HG02840 (cell line): Measurements from ENCODE around the gene HLTF.

Experiments used
- ATAC-seq: cut with Tn5 transposase; IDR thresholded peaks from one replicate; pipeline ENCODE4 v1.9.1; 2021; ENCODE audit warnings: mild to moderate bottlenecking, moderate library complexity, moderate number of reproducible peaks; ENCODE audit not compliant: unreplicated experiment, low FRiP score

HLTF gene

GRCh38 chr3:149087208-149087607, 875 bp upstream of the HLTF start:
- ATAC-seq, result no peak

DNA sequence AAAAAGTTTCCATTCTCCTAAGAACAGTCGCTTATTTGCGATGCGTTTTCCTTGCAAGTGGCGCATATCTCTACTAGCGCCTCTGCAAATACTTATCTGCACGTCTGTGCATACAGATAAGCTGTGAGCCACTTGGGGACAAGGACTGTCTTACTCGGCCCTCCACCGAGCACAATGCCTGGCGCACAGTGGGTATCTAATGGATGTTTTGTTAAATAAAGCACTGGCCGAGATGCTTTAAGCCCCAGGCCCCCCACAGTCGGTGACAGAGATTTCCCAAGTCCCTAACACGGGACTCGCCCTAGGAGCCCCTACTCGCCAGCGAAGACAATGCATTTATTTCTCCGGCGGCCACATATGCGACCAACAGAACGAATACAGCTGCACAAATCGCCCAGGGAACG, 503 bp downstream of the HLTF start:
- ATAC-seq, result peak; percentile 28

DNA sequence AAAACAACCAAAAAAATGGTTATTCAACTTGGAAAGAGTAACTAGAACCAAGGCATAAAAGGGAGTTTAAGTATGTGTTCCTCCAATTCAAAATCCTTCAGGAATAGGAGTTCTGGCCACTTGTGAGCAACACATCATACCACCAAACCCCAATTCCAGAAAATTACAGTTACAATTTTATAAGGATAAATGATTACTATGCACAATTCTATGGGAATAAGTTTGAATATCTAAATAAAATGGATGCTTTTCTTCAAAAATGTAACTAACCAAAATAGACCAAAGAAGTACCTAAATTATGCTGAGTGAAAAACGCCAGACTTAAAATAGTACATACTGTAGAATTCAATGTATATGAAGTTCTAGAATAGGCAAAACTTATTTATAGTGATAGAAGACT, 4.6 kb downstream of the HLTF start:
- no peak for ATAC-seq

DNA sequence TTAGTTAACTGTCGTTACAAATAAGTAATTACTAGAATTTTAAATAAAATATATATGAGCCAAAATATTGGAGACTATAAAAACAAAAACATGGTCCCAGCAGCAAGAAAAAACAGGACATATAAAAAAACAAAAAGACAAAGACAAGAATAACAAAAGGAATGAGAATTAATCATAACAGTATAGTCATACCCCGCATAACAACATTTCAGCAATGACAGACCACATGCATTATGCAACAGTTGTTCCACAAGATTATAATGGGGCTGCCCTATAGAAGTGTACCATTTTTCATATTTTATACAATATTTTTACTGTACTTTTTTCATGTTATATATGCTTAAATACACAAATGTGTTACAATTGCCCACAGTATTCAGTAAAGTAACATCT, 5.6 kb downstream of the HLTF start:
- ATAC-seq, result no peak

GRCh38 chr3:149080011-149080698, 6.2 kb downstream of the HLTF start:
- no peak for ATAC-seq

- ATAC-seq, result no peak
Measured at GRCh38 chr3:149077628-149078027, 8.7 kb downstream of the HLTF start.

DNA sequence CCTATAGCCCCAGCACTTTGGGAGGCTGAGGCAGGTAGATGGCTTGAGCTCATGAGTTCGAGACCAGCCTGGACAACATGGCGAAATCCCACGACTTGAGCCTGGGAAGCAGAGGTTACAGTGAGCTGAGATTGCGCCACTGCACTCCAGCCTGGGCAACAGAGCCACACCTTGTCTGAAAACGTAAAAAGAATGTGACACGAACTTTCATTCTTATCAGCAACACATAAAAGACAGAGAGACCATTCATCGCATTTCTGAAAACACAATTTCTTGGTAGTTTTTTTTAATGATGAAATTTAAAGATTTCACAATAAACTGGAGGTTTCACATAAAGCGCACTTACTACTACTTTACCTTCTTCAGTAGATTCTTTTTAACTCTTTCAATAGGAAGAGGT, 18.4 kb downstream of the HLTF start:
- no peak for ATAC-seq

DNA sequence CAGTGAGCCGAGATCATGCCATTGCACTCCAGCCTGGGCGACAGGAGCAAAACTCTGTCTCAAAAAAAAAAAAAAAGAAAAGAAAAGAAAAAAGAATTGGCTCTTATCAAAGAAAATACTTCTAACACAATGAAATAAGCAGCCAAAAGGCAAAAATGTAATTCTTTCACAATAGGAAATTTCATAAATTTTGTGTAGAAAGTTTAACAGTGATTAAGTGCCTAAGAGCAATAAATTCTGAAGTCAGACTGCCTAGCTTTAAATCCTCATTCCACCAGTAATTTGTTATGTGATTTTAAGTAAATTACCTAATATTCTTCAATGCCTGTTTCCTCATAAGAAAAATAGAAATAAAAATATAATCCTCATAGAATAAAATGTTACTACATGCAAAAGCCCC, 24.6 kb downstream of the HLTF start:
- ATAC-seq, result no peak

- ATAC-seq, result no peak
Measured at GRCh38 chr3:149058602-149059001, 27.7 kb downstream of the HLTF start.

DNA sequence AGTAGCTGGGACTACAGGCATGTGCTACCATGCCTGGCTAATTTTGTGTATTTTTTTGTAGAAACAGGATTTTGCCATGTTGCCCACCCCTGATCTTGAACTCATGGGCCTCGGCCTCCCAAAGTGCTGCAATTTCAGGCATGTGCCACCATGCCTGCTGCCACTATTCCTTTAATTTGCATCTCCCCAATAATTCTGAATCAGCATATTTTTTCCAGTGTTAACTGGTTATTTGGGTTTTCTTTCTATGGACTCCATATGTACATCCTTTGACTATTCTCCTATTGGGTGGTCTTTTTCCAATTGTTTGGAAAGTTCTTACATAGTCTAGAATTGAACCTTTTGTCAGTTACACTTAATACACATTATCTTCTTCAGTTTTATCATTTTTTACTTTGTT, 28.1 kb downstream of the HLTF start:
- ATAC-seq, result no peak

DNA sequence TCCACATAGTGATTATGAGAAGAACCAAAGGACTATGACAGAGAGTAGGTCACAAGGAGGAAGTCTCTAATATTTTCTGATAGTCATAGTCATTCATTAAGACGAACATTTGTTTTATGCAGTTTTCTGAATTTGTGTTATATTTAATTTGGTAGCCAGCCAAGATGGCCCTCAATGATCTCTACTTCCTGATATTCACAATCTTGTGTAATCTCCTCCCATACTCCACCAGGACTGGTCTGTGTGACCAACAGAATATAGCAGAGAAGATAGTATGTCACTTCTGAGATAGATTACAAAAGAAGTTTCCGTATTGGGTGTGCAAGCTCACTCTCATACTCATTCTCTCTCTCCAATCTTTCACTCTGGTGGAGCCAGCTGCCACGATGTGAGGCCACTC, 30.8 kb downstream of the HLTF start:
- ATAC-seq, result no peak

DNA sequence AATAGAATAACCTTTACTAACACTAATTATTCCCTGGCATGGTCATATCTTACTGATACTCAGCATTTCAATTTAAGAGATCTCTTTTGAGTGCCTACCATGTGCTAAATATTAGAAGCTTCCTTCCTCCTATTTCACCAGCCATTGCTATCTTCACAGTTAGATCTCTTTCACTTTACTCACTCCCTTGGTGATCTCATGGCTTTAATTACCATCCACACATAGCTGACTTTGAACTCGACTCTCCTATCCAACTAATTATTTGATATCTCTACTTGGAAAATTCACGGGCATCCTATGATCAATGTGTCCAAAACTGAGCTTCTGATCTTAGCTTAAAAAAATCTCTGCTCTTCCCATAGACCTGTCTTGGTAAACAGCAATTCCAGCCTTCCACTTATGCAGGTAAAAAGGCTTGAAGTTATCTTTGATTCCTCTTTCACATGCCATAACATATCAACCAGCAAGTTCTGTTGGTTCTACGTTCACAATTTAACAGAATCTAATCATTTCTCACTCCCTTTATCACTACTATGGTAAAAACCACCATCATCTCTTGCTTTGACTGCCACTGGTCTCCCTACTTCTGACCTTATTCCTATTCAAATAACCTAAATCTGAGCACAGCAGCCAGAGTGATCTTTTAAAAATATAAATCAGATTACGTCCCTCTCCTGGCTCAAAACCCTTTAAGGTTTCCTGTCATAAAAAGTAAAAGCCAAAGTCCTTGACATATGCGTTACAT, 41.8 kb downstream of the HLTF start:
- ATAC-seq, result no peak

DNA sequence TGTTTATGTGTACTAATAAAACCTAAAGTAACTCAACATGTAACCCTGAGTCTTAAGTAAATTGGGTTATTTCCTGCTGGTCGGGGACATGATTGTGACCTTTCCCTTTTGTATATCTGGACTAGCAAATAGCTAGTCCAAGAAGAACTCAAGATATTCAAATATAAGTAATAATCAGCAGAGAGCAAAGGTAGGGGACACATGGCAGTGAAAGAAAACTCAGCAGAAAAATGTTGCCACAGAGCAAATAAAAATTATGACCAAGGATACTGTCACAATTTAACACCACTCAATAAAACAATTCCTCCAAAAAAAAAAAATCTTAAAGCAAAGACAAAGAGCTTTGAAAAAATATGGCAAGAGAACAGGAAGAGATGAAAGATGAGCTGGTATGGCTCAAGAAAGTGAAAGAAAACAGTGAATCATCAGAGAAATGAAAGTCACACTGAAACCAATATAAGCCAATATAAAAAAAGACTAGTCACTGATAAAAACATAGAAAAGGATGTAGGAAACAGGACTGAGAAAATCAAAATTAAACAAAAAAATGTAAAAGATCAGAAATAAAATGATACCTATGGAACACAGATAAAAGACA, 43.4 kb downstream of the HLTF start:
- ATAC-seq, result no peak

DNA sequence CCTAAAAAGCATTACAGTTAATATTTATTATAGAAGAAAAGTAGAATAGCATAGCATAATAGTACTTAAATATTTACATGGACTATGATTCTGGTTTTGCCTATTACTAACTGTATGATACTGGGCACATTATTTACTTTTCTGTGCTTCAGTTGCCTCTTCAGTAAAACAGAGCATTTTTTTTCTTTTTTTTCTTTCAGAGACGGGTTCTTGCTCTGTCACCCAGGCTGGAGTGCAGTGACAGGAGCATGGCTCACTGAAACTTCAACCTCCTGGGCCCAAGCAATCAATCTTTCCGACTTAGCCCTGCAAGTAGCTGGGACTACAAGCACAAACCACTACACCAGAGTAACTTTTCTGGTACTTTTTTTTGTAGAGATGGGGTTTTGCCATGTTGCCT, 48.0 kb downstream of the HLTF start:
- no peak for ATAC-seq

GRCh38 chr3:149037684-149038083, 48.6 kb downstream of the HLTF start:
- no peak for ATAC-seq

DNA sequence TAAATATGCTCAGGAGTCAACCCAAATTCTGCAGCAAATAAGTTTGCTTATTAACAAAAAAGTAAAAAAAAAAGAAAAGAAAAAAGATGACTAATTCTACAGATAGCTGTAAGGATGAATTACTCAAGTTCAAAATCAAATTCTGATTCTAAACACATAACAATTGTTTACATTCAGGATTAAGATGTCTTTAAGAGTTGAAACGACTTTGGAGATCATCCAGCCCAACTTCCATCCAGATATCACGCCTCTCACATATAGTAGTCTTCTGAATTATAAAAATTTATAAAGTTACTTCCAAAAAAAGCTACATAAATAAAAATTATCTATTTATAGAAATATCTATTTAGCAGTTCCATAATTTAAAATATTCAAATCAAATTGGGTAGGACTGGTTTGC, 55.2 kb downstream of the HLTF start:
- ATAC-seq, result no peak

GRCh38 chr3:149026718-149027117, 59.6 kb downstream of the HLTF start:
- ATAC-seq, result no peak

DNA sequence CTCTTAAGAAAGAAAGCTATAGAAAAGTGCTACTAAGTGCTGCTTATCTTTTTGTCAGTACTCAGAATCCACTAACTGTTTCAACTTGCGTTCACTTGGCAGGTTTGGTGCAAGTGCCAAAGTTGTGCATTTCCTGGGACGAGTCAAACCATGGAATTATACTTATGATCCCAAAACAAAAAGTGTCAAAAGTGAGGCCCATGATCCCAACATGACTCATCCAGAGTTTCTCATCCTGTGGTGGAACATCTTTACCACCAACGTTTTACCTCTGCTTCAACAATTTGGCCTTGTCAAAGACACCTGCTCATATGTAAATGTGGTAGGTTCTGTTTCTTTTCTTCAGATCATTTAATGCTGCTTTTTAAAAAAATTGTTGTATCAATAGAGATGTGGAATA, 62.4 kb downstream of the HLTF start:
- ATAC-seq, result no peak

GRCh38 chr3:149021830-149022229, 64.5 kb downstream of the HLTF start:
- ATAC-seq, result no peak

GRCh38 chr3:149020839-149021252, 65.5 kb downstream of the HLTF start:
- no peak for ATAC-seq

DNA sequence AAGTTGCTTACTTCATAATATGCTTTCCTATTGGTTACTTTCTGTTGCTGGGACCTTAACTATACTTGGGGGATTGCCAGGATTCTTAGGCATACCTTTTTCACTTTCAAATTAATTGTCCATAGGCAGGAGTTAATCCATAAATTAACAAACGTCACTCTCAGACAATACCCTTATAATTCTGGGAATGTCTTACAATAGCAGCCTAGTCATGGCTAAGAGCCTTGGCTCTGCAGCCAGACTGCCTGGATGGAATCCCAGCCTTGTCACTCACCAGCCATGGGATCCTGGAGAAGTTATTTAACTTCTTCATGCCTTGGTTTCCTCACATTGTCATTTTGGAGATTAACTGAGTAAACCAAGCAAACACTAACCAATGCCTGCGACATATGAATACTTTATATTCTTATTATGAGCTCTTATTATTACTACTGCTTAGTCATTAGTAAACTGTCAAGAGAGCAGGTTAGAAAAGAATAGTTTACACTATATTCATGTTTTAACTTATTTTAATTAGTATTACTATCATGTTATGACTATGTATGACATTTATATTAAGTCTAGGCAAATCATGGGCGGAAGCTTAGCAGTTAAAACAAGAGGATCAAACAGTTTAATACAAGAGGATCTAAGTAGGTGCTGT, 66.0 kb downstream of the HLTF start:
- ATAC-seq, result no peak
